IMR-90 (cell line): ENCODE results near the gene CEP70. TPM values are rescaled to one million over a fixed set of nuclear protein-coding genes. Genes with fewer than 3 reads are reported as not detected.

Experiments
- ATAC-seq: fragments of 200-7000 bp; cut with Tn5 transposase; 2 replicates; pipeline ENCODE4 v1.9.1; 2020; ENCODE audit warnings: low read depth, mild to moderate bottlenecking, moderate library complexity
- BruUV-seq: library from RNA; stranded (reverse); fragments of 400-500 nt; replicated peaks from 2 replicates; lab custom pipeline; 2021; lab: Mats Ljungman, UMichigan
- CTCF ChIA-PET: fragments of 300-600 bp; formaldehyde crosslinking; extraction: SDS; loops from one replicate; lab custom pipeline; 2021; ENCODE audit warnings: antibody characterized with exemption; lab: Yijun Ruan, JAX
- POLR2A ChIA-PET: fragments of 300-600 bp; sonication (Branson Sonifier 250); formaldehyde crosslinking; loops from one replicate; lab custom pipeline; 2022; ENCODE audit warnings: antibody characterized with exemption; ENCODE audit not compliant: unreplicated experiment; lab: Charles Lee
- DNase-seq: peaks from one replicate; pipeline ENCODE4 v3.0.0; 2013
- H2AFZ ChIP-seq: replicated peaks from 2 replicates; pipeline ENCODE3; 2013; ENCODE audit warnings: low read length, mild to moderate bottlenecking; ENCODE audit not compliant: poor library complexity
- H2AK5ac ChIP-seq: 2 replicates; pipeline ENCODE4 v1.6.1; 2013; ENCODE audit warnings: low read depth, low read length, inconsistent platforms
- H2AK9ac ChIP-seq: replicated peaks from 2 replicates; pipeline ENCODE3; 2013; ENCODE audit warnings: mild to moderate bottlenecking, low read depth, low read length, moderate library complexity; ENCODE audit not compliant: poor library complexity
- H2BK120ac ChIP-seq: 2 replicates; pipeline ENCODE4 v1.6.1; 2013; ENCODE audit warnings: low read depth, low read length, inconsistent platforms
- H2BK15ac ChIP-seq: 3 replicates; pipeline ENCODE4 v1.6.1; 2013; ENCODE audit warnings: low read depth, low read length, inconsistent platforms
- H2BK20ac ChIP-seq: 2 replicates; pipeline ENCODE4 v1.6.1; 2013; ENCODE audit warnings: low read depth, mild to moderate bottlenecking, inconsistent platforms, low read length, moderate library complexity
- H2BK5ac ChIP-seq: 2 replicates; pipeline ENCODE4 v1.6.1; 2013; ENCODE audit warnings: mild to moderate bottlenecking, low read depth, low read length, inconsistent platforms; ENCODE audit not compliant: poor library complexity, severe bottlenecking
- H3K14ac ChIP-seq: replicated peaks from 2 replicates; pipeline ENCODE4 v1.6.1; 2013; ENCODE audit warnings: low read depth, low read length, inconsistent platforms
- H3K18ac ChIP-seq: 2 replicates; pipeline ENCODE4 v1.6.1; 2013; ENCODE audit warnings: low read depth, low read length, control low read depth
- H3K23ac ChIP-seq: 2 replicates; pipeline ENCODE4 v1.6.1; 2013; ENCODE audit warnings: low read depth, low read length, inconsistent platforms
- H3K27ac ChIP-seq: 2 replicates; pipeline ENCODE4 v1.5.1; 2013; ENCODE audit warnings: mild to moderate bottlenecking, control low read depth, low read length; ENCODE audit not compliant: insufficient read depth
- H3K27me3 ChIP-seq: 2 replicates; pipeline ENCODE4 v1.6.1; 2013; ENCODE audit warnings: low read length; ENCODE audit not compliant: control insufficient read depth, insufficient read depth
- H3K36me3 ChIP-seq: 2 replicates; pipeline ENCODE4 v1.6.1; 2013; ENCODE audit warnings: low read length, mixed read lengths; ENCODE audit not compliant: control insufficient read depth, insufficient read depth
- H3K4ac ChIP-seq: 2 replicates; pipeline ENCODE4 v1.6.1; 2013; ENCODE audit warnings: low read depth, low read length, inconsistent platforms
- H3K4me1 ChIP-seq: 2 replicates; pipeline ENCODE4 v1.6.1; 2013; ENCODE audit warnings: low read length, mixed read lengths; ENCODE audit not compliant: control insufficient read depth, insufficient read depth
- H3K4me2 ChIP-seq: 2 replicates; pipeline ENCODE4 v1.6.1; 2013; ENCODE audit warnings: low read depth, mild to moderate bottlenecking, control low read depth, low read length, moderate library complexity
- H3K4me3 ChIP-seq: 2 replicates; pipeline ENCODE4 v1.5.1; 2013; ENCODE audit warnings: low read depth, mild to moderate bottlenecking, control low read depth, low read length, moderate library complexity; ENCODE audit not compliant: insufficient read depth
- H3K56ac ChIP-seq: 2 replicates; pipeline ENCODE4 v1.6.1; 2013; ENCODE audit warnings: low read length, inconsistent platforms; ENCODE audit not compliant: insufficient read depth; ENCODE audit errors: extremely low read depth
- H3K79me1 ChIP-seq, 2 experiments: 2 replicates each; pipeline ENCODE4 v1.6.1; 2013; ENCODE audit warnings: low read length in 2 of 2, inconsistent platforms in 1 of 2, low read depth in 1 of 2
- H3K9ac ChIP-seq: 2 replicates; pipeline ENCODE4 v1.6.1; 2013; ENCODE audit warnings: low read depth, low read length, control low read depth
- H3K9me1 ChIP-seq: 2 replicates; pipeline ENCODE4 v1.6.1; 2013; ENCODE audit warnings: low read length, inconsistent platforms; ENCODE audit not compliant: insufficient read depth
- H3K9me3 ChIP-seq: 2 replicates; pipeline ENCODE4 v1.6.1; 2013; ENCODE audit warnings: low read length; ENCODE audit not compliant: control insufficient read depth, insufficient read depth
- H4K20me1 ChIP-seq: 2 replicates; pipeline ENCODE4 v1.6.1; 2013; ENCODE audit warnings: low read length, inconsistent platforms; ENCODE audit not compliant: insufficient read depth
- H4K5ac ChIP-seq: 2 replicates; pipeline ENCODE4 v1.6.1; 2013; ENCODE audit warnings: mild to moderate bottlenecking, low read depth, low read length, control low read depth
- H4K8ac ChIP-seq, 2 experiments: 2 replicates each; pipeline ENCODE4 v1.6.1; 2013; ENCODE audit warnings: low read depth in 2 of 2, low read length in 2 of 2, control low read depth in 1 of 2, inconsistent platforms in 1 of 2
- H4K91ac ChIP-seq: 2 replicates; pipeline ENCODE4 v1.6.1; 2013; ENCODE audit warnings: low read depth, low read length, inconsistent platforms; ENCODE audit not compliant: insufficient read depth
- MAFK ChIP-seq: IDR thresholded peaks from 2 replicates; pipeline ENCODE4 v1.6.1; 2012; ENCODE audit warnings: low read depth, low read length, improper control_type of control experiment
- WGBS, 2 experiments: methylation state at CpG; one replicate each; pipeline versions ENCODE4 v1.1.5 to v1.1.7; 2013; ENCODE audit warnings: missing lambda C conversion rate in 2 of 2; ENCODE audit not compliant: insufficient read length in 1 of 2; ENCODE audit errors: extremely low coverage in 2 of 2; 5-methylcytosine and 5-hydroxymethylcytosine counted together
- dilution Hi-C: fragments of 300-500 bp; cut with HindIII; formaldehyde crosslinking; loops from one replicate; pipeline ENCODE4 v1.14.3; 2018; ENCODE audit warnings: low sequenced_read_pairs; ENCODE audit not compliant: unreplicated experiment
- in situ Hi-C: fragments of 300-500 bp; cut with MboI; formaldehyde crosslinking; loops from 3 replicates; pipeline ENCODE4 v1.14.3; 2019; ENCODE audit warnings: low sequenced_read_pairs, inconsistent platforms, mixed read lengths
- intact Hi-C: fragments of 100-400 bp; cut with micrococcal nuclease; formaldehyde crosslinking; loops from 2 replicates; pipeline ENCODE4 v1.10.0; 2022
- polyA plus RNA-seq, 3 experiments: library from polyadenylated mRNA; depleted of rRNA; stranded (reverse); fragments of >200 nt; gene quantifications; 2 replicates each; pipeline ENCODE4 v1.2.3, GENCODE V29; 2012; ENCODE audit warnings: low replicate concordance in 1 of 3
- total RNA-seq: library from RNA; depleted of rRNA; stranded (reverse); fragments of >200 nt; gene quantifications from 2 replicates; pipeline ENCODE4 v1.2.3, GENCODE V29; 2012
- TF ChIP-seq, protein P1 (sequence below): conservative IDR thresholded peaks from 2 replicates; pipeline ENCODE4 v1.5.1; 2012; ENCODE audit warnings: mild to moderate bottlenecking, low read depth, low read length, improper control_type of control experiment

CEP70 gene
- total and polyA plus RNA-seq, 2 of the 4 experiments (the other 2 are of a cell fraction) = 4.6 to 11.1 TPM

DNA sequence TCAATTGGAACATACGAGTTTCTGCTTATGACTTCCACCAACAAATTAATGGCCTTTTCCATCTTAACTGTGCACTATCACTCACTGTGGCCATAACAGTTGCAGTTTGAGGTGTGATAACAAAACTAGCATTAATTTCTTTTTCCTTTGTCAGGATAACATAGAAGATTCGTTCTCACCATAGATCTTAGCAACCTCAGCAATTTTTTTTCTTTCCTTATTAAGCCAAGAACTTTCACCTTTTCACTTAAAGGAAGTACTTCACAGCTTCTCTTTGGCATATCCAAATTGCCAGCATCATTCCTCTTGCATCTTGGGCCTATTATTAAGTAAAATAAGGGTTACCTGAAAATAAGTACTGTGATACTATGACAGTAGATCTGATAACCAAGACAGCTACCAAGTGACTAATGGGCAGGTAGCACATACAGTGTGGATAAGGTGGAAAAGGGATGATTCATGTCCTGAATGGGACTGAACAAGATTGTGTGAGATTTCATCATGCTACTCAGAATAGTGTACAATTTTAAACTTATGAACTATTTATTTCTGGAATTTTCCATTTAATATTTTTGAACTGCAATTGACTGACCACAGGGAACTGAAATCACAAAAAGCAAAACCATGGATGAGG is 46.6 kb downstream of the CEP70 start:
- no peak overlapping the region for H2BK20ac ChIP-seq
- no peak overlapping the region for H3K9ac ChIP-seq
- no peak overlapping the region for H3K14ac ChIP-seq
- intact Hi-C loops = no loop called here
- H3K9me1 ChIP-seq = no peaks in the 10 kb centered on the region
- H3K23ac ChIP-seq = no peak overlapping the region
- no peak overlapping the region for H4K91ac ChIP-seq
- BruUV-seq = no TSS peak
- H2AK5ac ChIP-seq = no peak overlapping the region
- in situ Hi-C loops = no loop called here
- 100% methylated on average over 1 of the region's 2 CpGs; no CpG with 5 or more reads in 1 of the 2 experiments for WGBS, 2 experiments
- H2AFZ ChIP-seq = no peak overlapping the region
- no peaks in the 10 kb centered on the region for H4K20me1 ChIP-seq
- no peak overlapping the region for H2BK5ac ChIP-seq
- no peaks in the 10 kb centered on the region for H3K4me1 ChIP-seq
- H4K5ac ChIP-seq = no peak overlapping the region
- CTCF ChIA-PET = no interaction called here
- no peaks in the 10 kb centered on the region for H3K79me1 ChIP-seq
- TF ChIP-seq, protein P1, sequence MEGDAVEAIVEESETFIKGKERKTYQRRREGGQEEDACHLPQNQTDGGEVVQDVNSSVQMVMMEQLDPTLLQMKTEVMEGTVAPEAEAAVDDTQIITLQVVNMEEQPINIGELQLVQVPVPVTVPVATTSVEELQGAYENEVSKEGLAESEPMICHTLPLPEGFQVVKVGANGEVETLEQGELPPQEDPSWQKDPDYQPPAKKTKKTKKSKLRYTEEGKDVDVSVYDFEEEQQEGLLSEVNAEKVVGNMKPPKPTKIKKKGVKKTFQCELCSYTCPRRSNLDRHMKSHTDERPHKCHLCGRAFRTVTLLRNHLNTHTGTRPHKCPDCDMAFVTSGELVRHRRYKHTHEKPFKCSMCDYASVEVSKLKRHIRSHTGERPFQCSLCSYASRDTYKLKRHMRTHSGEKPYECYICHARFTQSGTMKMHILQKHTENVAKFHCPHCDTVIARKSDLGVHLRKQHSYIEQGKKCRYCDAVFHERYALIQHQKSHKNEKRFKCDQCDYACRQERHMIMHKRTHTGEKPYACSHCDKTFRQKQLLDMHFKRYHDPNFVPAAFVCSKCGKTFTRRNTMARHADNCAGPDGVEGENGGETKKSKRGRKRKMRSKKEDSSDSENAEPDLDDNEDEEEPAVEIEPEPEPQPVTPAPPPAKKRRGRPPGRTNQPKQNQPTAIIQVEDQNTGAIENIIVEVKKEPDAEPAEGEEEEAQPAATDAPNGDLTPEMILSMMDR = no peak
- TF ChIP-seq MAFK = peak; percentile 60
- no peak overlapping the region for H2AK9ac ChIP-seq
- ATAC-seq (no peak), DNase-seq (no peak)
- no peak overlapping the region for H4K8ac ChIP-seq
- H3K27me3 ChIP-seq = no peaks in the 10 kb centered on the region
- H3K4ac ChIP-seq = no peak overlapping the region
- H3K18ac ChIP-seq = no peak overlapping the region
- H3K56ac ChIP-seq = no peak overlapping the region
- dilution Hi-C loops = no loop called here
- H2BK120ac ChIP-seq = no peak overlapping the region
- no peak overlapping the region for H2BK15ac ChIP-seq
- peaks cover 13% of the 10 kb centered on the region for H3K9me3 ChIP-seq
- peaks cover 10% of the 10 kb centered on the region for H3K36me3 ChIP-seq
- POLR2A ChIA-PET = no interaction called here
- H3K4me3 ChIP-seq = no peak overlapping the region
- no peak overlapping the region for H3K4me2 ChIP-seq
- no peak overlapping the region for H3K27ac ChIP-seq
